A673 (cell line): ENCODE measurements around the gene AP1S3. TPM values are rescaled to one million over a fixed set of nuclear protein-coding genes. Genes with fewer than 3 reads are reported as not detected.

Source experiments
- BruUV-seq: library from RNA; stranded (reverse); fragments of 400-500 nt; replicated peaks from 2 replicates; lab custom pipeline; 2021; lab: Mats Ljungman, UMichigan
- CTCF ChIA-PET: fragments of 300-600 bp; sonication (Branson Sonifier 250); formaldehyde crosslinking; loops from one replicate; lab custom pipeline; 2022; ENCODE audit warnings: antibody characterized with exemption; lab: Charles Lee
- POLR2A ChIA-PET: fragments of 300-600 bp; sonication (Branson Sonifier 250); formaldehyde crosslinking; loops from one replicate; lab custom pipeline; 2022; ENCODE audit warnings: antibody characterized with exemption; ENCODE audit not compliant: low non-redundant PET; lab: Charles Lee
- DNase-seq: peaks from one replicate; pipeline ENCODE4 v3.0.0-alpha.2; 2015; ENCODE audit warnings: low spot score
- H3K27ac ChIP-seq: fragments of 200-600 bp; sonication (generic); 2 replicates; pipeline ENCODE4 v1.5.1; 2016; ENCODE audit warnings: mixed run types, low read depth, mild to moderate bottlenecking, mixed read lengths, antibody characterized with exemption, low read length; ENCODE audit not compliant: poor library complexity, severe bottlenecking
- H3K27me3 ChIP-seq: fragments of 200-600 bp; sonication (generic); replicated peaks from 2 replicates; pipeline ENCODE4 v1.6.1; 2017; ENCODE audit warnings: mixed run types, low read depth, mild to moderate bottlenecking, mixed read lengths, antibody characterized with exemption, low read length; ENCODE audit not compliant: insufficient read depth, poor library complexity
- H3K36me3 ChIP-seq: fragments of 200-600 bp; sonication (generic); 2 replicates; pipeline ENCODE4 v1.6.1; 2016; ENCODE audit warnings: mixed run types, mild to moderate bottlenecking, mixed read lengths, antibody characterized with exemption, low read length; ENCODE audit not compliant: insufficient read depth, poor library complexity, severe bottlenecking
- H3K4me1 ChIP-seq: fragments of 200-600 bp; sonication (generic); 2 replicates; pipeline ENCODE4 v1.6.1; 2017; ENCODE audit warnings: mixed run types, mild to moderate bottlenecking, mixed read lengths, antibody characterized with exemption, low read length; ENCODE audit not compliant: insufficient read depth, poor library complexity, severe bottlenecking
- H3K4me3 ChIP-seq: fragments of 200-600 bp; sonication (generic); 2 replicates; pipeline ENCODE4 v1.5.1; 2016; ENCODE audit warnings: low read depth, mixed run types, mild to moderate bottlenecking, mixed read lengths, low read length; ENCODE audit not compliant: poor library complexity, severe bottlenecking
- H3K9me3 ChIP-seq: fragments of 200-600 bp; sonication (generic); 2 replicates; pipeline ENCODE4 v1.6.1; 2016; ENCODE audit warnings: mixed run types, low read depth, mild to moderate bottlenecking, mixed read lengths, antibody characterized with exemption, low read length; ENCODE audit not compliant: poor library complexity, severe bottlenecking
- CTCF ChIP-seq: fragments of 300-800, 200-600 bp; sonication (generic); conservative IDR thresholded peaks from 2 replicates; pipeline ENCODE4 v1.5.1; 2017; ENCODE audit warnings: low read depth, mild to moderate bottlenecking, antibody characterized with exemption, low read length, moderate library complexity, mixed read lengths
- EZH2 ChIP-seq: fragments of 200-600 bp; sonication (generic); IDR thresholded peaks from 2 replicates; pipeline ENCODE4 v1.6.1; 2017; ENCODE audit warnings: borderline replicate concordance, low read depth, mild to moderate bottlenecking, mixed read lengths, antibody characterized with exemption, low read length; ENCODE audit not compliant: poor library complexity, severe bottlenecking
- intact Hi-C: fragments of 100-400 bp; cut with micrococcal nuclease; formaldehyde crosslinking; loops from one replicate; pipeline ENCODE4 v1.10.0; 2022; ENCODE audit not compliant: unreplicated experiment
- total RNA-seq: library from RNA; stranded (reverse); gene quantifications from 2 replicates; pipeline ENCODE4 v1.2.3, GENCODE V29; 2021

AP1S3 gene
- total RNA-seq, 1 experiment from 2014 or later, result 23.0 TPM

- Histone ChIP-seq H3K4me1 (peaks cover 48% of the 10 kb centered on the region), H3K9me3 (no peaks in the 10 kb centered on the region), H3K27me3 (no peaks in the 10 kb centered on the region), H3K4me3 (no peak overlapping the region), H3K27ac (peak overlapping the region; percentile 96), H3K36me3 (no peaks in the 10 kb centered on the region)
- intact Hi-C loops, result no loop called here
- no peak for DNase-seq
- POLR2A ChIA-PET, result interaction anchor here (1.5 kb wide), 1 partner anchor 22 kb away, joined by 6 read pairs; no protein-coding TSS in a partner anchor
- CTCF ChIA-PET, result no interaction called here
- BruUV-seq, result no TSS peak
- TF ChIP-seq EZH2 (no peak), CTCF (no peak)
These were observed 92.8 kb downstream of the AP1S3 start for GRCh38 chr2:223744580-223744979.

- Histone ChIP-seq H3K27ac (peak overlapping the region; percentile 3), H3K36me3 (no peaks in the 10 kb centered on the region), H3K4me3 (no peak overlapping the region), H3K27me3 (no peaks in the 10 kb centered on the region), H3K9me3 (no peaks in the 10 kb centered on the region), H3K4me1 (peaks cover 22% of the 10 kb centered on the region)
- no TSS peak for BruUV-seq
- no peak for DNase-seq
- ChIA-PET POLR2A (interaction anchor here (0.5 kb wide), 1 partner anchor 392 kb away, joined by 3 read pairs; no protein-coding TSS in a partner anchor), CTCF (no interaction called here)
- intact Hi-C loops, result no loop called here
- TF ChIP-seq EZH2 (no peak), CTCF (no peak)
These were observed 96.7 kb downstream of the AP1S3 start for GRCh38 chr2:223740679-223741078.

- no TSS peak for BruUV-seq
- CTCF ChIA-PET, result no interaction called here
These were observed 100.2 kb downstream of the AP1S3 start for GRCh38 chr2:223737207-223737606.

More at GRCh38 chr2:223737207-223737606, 100.2 kb downstream of the AP1S3 start:
- POLR2A ChIA-PET, result no interaction called here
- Histone ChIP-seq H3K4me3 (no peak overlapping the region), H3K36me3 (no peaks in the 10 kb centered on the region), H3K27ac (no peak overlapping the region), H3K4me1 (peaks cover 13% of the 10 kb centered on the region), H3K27me3 (no peaks in the 10 kb centered on the region), H3K9me3 (no peaks in the 10 kb centered on the region)
- intact Hi-C loops, result no loop called here
- no peak for TF ChIP-seq CTCF
- no peak for TF ChIP-seq EZH2
- DNase-seq, result no peak
